22Rv1 (cell line): ENCODE results near the gene TCL1A.

Experiments used
- CTCF ChIP-seq: fragments of 450-650 bp; IDR thresholded peaks from 2 replicates; pipeline ENCODE4 v1.5.1; 2017; ENCODE audit warnings: mild to moderate bottlenecking
- ZFX ChIP-seq: fragments of 450-650 bp; IDR thresholded peaks from 2 replicates; pipeline ENCODE4 v1.6.1; 2017; ENCODE audit warnings: antibody characterized with exemption, borderline replicate concordance

DNA sequence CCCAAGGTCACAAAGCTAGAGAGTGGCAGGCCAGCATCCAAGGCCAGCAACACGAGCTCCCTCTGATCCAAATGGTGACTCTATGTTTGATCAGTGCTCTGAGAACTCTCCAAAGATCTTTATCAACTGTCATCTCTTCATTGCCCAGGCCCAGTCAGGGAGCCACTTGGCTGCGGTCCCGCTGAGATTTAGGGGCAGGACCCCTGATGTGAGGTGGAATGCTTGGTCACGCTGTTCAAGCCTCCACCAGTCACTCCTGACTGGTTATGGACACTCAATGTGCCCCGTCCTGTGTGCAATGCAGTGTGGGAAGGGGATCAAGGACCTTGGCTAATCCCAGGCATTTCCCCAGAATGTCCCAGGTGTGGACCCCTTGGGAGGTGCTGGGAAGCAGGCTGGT is 47.5 kb downstream of the TCL1A start:
- TF ChIP-seq CTCF (no peak), ZFX (no peak)
